GM12873 (cell line): ENCODE results near the gene GULP1.

Source experiments
- CTCF ChIP-seq: IDR thresholded peaks from 2 replicates; pipeline ENCODE4 v1.5.1; 2012; ENCODE audit warnings: low read depth, mild to moderate bottlenecking, moderate library complexity, low read length, control low read depth; ENCODE audit not compliant: insufficient read depth; ENCODE audit errors: missing control alignments

The GULP1 gene

GRCh38 chr2:188610827-188611226 lies 319.2 kb downstream of the GULP1 start:
- no peak for TF ChIP-seq CTCF

- TF ChIP-seq CTCF: no peak
Observed at GRCh38 chr2:188619146-188619545, 327.5 kb downstream of the GULP1 start.

- no peak for TF ChIP-seq CTCF
Observed at GRCh38 chr2:188620916-188621315, 329.2 kb downstream of the GULP1 start.

- TF ChIP-seq CTCF: no peak
Observed at GRCh38 chr2:188622601-188623260, 331.1 kb downstream of the GULP1 start.

GRCh38 chr2:188623995-188624643 lies 332.4 kb downstream of the GULP1 start:
- TF ChIP-seq CTCF: no peak

- no peak for TF ChIP-seq CTCF
Observed at GRCh38 chr2:188627471-188627870, 335.8 kb downstream of the GULP1 start.

- TF ChIP-seq CTCF: no peak
Observed at GRCh38 chr2:188628989-188629752, 337.5 kb downstream of the GULP1 start.
